K562 (cell line): ENCODE data around the gene GFI1B. TPM values are rescaled to one million over a fixed set of nuclear protein-coding genes. Genes with fewer than 3 reads are reported as not detected.
A peak's percentile ranks its signal among the peaks of the same experiment; 100 is the strongest.

ENCODE experiments used
- ATAC-seq: fragments of 200-7000 bp; cut with Tn5 transposase; 3 replicates; pipeline ENCODE4 v1.9.1; 2020; ENCODE audit warnings: moderate library complexity
- BruUV-seq: library from RNA; stranded (reverse); fragments of 400-500 nt; replicated peaks from 2 replicates; lab custom pipeline; 2021; lab: Mats Ljungman, UMichigan
- CTCF ChIA-PET: fragments of 300-600 bp; formaldehyde crosslinking; extraction: SDS; loops from one replicate; lab custom pipeline; 2021; ENCODE audit warnings: low intra/inter-chr PET ratio; lab: Yijun Ruan, JAX
- POLR2A ChIA-PET: fragments of 300-600, 350-650 bp; sonication (Branson Sonifier 250); formaldehyde crosslinking; extraction: SDS; loops from one replicate; lab custom pipeline; 2021; ENCODE audit warnings: antibody characterized with exemption, inconsistent platforms; lab: Yijun Ruan, JAX
- DNase-seq, 4 experiments: peaks; one replicate each; pipeline versions ENCODE4 v3.0.0 to v3.0.0-alpha.2; 2011 to 2018; ENCODE audit warnings: low spot score in 3 of 4, mixed read lengths in 3 of 4; ENCODE audit errors: extremely low read depth in 1 of 4
- FAIRE-seq: peaks from 2 replicates; lab custom pipeline; 2011; peaks lifted over from hg19 to GRCh38; lab: Jason Lieb, UNC
- H2AFZ ChIP-seq: 2 replicates; pipeline ENCODE4 v1.6.0; 2011; ENCODE audit warnings: low read depth, low read length, control low read depth, inconsistent platforms
- H3K27ac ChIP-seq: fragments of 200-600 bp; 3 replicates; pipeline ENCODE4 v1.8.0; 2011; ENCODE audit warnings: low read depth, mild to moderate bottlenecking, control low read depth, inconsistent platforms, low read length, moderate library complexity, mixed read lengths; ENCODE audit errors: extremely low read depth
- H3K27me3 ChIP-seq, 2 experiments: fragments of 300-600 bp in 1 of 2; 2 replicates in 1 of 2; 3 replicates in 1 of 2; pipeline versions ENCODE4 v1.6.0 to v1.8.0; 2011; ENCODE audit warnings: inconsistent platforms in 2 of 2, low read length in 2 of 2, mild to moderate bottlenecking in 1 of 2, mixed read lengths in 1 of 2, moderate library complexity in 1 of 2; ENCODE audit not compliant: control insufficient read depth in 2 of 2, insufficient read depth in 2 of 2
- H3K36me3 ChIP-seq: fragments of 300-600 bp; 3 replicates; pipeline ENCODE4 v1.8.0; 2011; ENCODE audit warnings: mild to moderate bottlenecking, low read length, inconsistent platforms; ENCODE audit not compliant: control insufficient read depth, insufficient read depth
- H3K4me1 ChIP-seq, 2 experiments: fragments of 200-600 bp in 1 of 2; replicated peaks in 1 of 2; 2 replicates in 1 of 2; 3 replicates in 1 of 2; pipeline versions ENCODE4 v1.5.1 to v1.8.0; 2011; ENCODE audit warnings: inconsistent platforms in 2 of 2, low read length in 2 of 2, mild to moderate bottlenecking in 1 of 2, mixed read lengths in 1 of 2, moderate library complexity in 1 of 2; ENCODE audit not compliant: control insufficient read depth in 2 of 2, insufficient read depth in 2 of 2
- H3K4me2 ChIP-seq: 2 replicates; pipeline ENCODE4 v1.6.1; 2011; ENCODE audit warnings: low read length, control low read depth, inconsistent platforms, mixed read lengths; ENCODE audit not compliant: insufficient read depth
- H3K4me3 ChIP-seq: fragments of 200-600 bp; sonication (generic), shearing (Covaris generic); 2 replicates; pipeline ENCODE4 v1.5.1; 2016; ENCODE audit warnings: control low read depth, inconsistent platforms
- H3K79me2 ChIP-seq: fragments of 200-600 bp; 3 replicates; pipeline ENCODE4 v1.8.0; 2011; ENCODE audit warnings: low read length, inconsistent platforms; ENCODE audit not compliant: control insufficient read depth, insufficient read depth
- H3K9ac ChIP-seq, 2 experiments: 2 replicates each; pipeline versions ENCODE4 v1.6.0 to v1.6.1; 2011; ENCODE audit warnings: low read depth in 2 of 2, low read length in 2 of 2, control low read depth in 1 of 2, inconsistent platforms in 1 of 2, mild to moderate bottlenecking in 1 of 2, mixed read lengths in 1 of 2; ENCODE audit not compliant: insufficient read depth in 1 of 2
- H3K9me1 ChIP-seq: one replicate; pipeline ENCODE4 v1.6.0; 2011; ENCODE audit warnings: inconsistent platforms, mild to moderate bottlenecking, low read length, moderate library complexity; ENCODE audit not compliant: control insufficient read depth, insufficient read depth
- H3K9me3 ChIP-seq: replicated peaks from 2 replicates; pipeline ENCODE4 v1.5.1; 2011; ENCODE audit warnings: low read depth, low read length, inconsistent platforms; ENCODE audit not compliant: control insufficient read depth, insufficient read depth
- H4K20me1 ChIP-seq: replicated peaks from 2 replicates; pipeline ENCODE4 v1.6.1; 2011; ENCODE audit warnings: low read length, inconsistent platforms, mixed read lengths; ENCODE audit not compliant: control insufficient read depth, insufficient read depth
- ADNP ChIP-seq: fragments of 200-800 bp; sonication (Bioruptor generic); IDR thresholded peaks from 2 replicates; pipeline ENCODE4 v1.6.1; 2016; ENCODE audit warnings: missing genetic modification characterization, missing compliant biosample characterization
- HMG20A ChIP-seq: fragments of 450-650 bp; formaldehyde crosslinking; conservative IDR thresholded peaks from 2 replicates; pipeline ENCODE4 v1.4.0; 2020; ENCODE audit warnings: mild to moderate bottlenecking, mixed read lengths
- RBM25 ChIP-seq: fragments of 200-400 bp; formaldehyde crosslinking; IDR thresholded peaks from 2 replicates; pipeline ENCODE4 v1.6.1; 2018; ENCODE audit warnings: low read length, low read depth, moderate library complexity; ENCODE audit not compliant: severe bottlenecking
- ZNF121 ChIP-seq: sonication (generic); formaldehyde crosslinking; conservative IDR thresholded peaks from 2 replicates; pipeline ENCODE4 v1.8.0; 2022; ENCODE audit warnings: missing genetic modification reagents
- WGBS: fragments of 100-300 bp; shearing (Covaris generic); methylation state at CpG from one replicate; pipeline ENCODE4 v1.1.6; 2016; ENCODE audit warnings: low coverage, mixed read lengths; ENCODE audit not compliant: insufficient coverage; ENCODE audit errors: missing lambda C conversion rate; 5-methylcytosine and 5-hydroxymethylcytosine counted together
- in situ Hi-C: fragments of 300-500 bp; cut with MboI; formaldehyde crosslinking; loops from 4 replicates; pipeline ENCODE4 v1.15.0; 2018; ENCODE audit warnings: inconsistent platforms, mixed read lengths
- intact Hi-C: fragments of 100-400 bp; cut with micrococcal nuclease; formaldehyde crosslinking; loops from 2 replicates; pipeline ENCODE4 v1.14.2; 2022
- polyA plus RNA-seq, 8 experiments: library from polyadenylated mRNA; depleted of rRNA in 4 of 8; stranded (reverse) in 5 of 8; unstranded in 3 of 8; fragments of >200 nt; fragmentation: Nextera tagmentation in 2 of 8; fragmentation: Illumina TruSeq in 1 of 8; extraction: Ambion mirVana in 2 of 8; extraction: Trizol in 1 of 8; gene quantifications; 2 replicates each; pipeline versions ENCODE4 v1.2.1 to v1.2.3, GENCODE V29; 2011 to 2014; ENCODE audit warnings: inconsistent platforms in 1 of 8, missing spikeins in 1 of 8
- total RNA-seq, 7 experiments: library from RNA; depleted of rRNA in 6 of 7; stranded (reverse); fragments of >200 nt in 6 of 7; fragmentation: Illumina TruSeq in 2 of 7; extraction: Trizol in 2 of 7; gene quantifications; 2 replicates each; pipeline versions ENCODE4 v1.2.1 to v1.2.3, GENCODE V29; 2011 to 2021; ENCODE audit warnings: low replicate concordance in 1 of 7
- TF ChIP-seq, protein P1 (sequence below): sonication (generic); formaldehyde crosslinking; IDR thresholded peaks from 2 replicates; pipeline ENCODE4 v1.8.0; 2023; ENCODE audit warnings: missing genetic modification reagents, mild to moderate bottlenecking, borderline replicate concordance
- TF ChIP-seq, protein P2 (sequence below), 2 experiments: fragments of 450-650 bp in 1 of 2; IDR thresholded peaks; 2 replicates each; pipeline ENCODE4 v1.6.1; 2011 to 2017; ENCODE audit warnings: low read depth in 2 of 2, antibody characterized with exemption in 1 of 2, borderline replicate concordance in 1 of 2, low read length in 1 of 2, mild to moderate bottlenecking in 1 of 2, mixed read lengths in 1 of 2; ENCODE audit not compliant: control insufficient read depth in 1 of 2

The GFI1B gene
- total and polyA plus RNA-seq, 9 of the 15 experiments (the other 6 are each of a cell fraction or from before 2014, with no cell fraction given), result 8.0 to 75.7 (median 34.5) TPM

DNA sequence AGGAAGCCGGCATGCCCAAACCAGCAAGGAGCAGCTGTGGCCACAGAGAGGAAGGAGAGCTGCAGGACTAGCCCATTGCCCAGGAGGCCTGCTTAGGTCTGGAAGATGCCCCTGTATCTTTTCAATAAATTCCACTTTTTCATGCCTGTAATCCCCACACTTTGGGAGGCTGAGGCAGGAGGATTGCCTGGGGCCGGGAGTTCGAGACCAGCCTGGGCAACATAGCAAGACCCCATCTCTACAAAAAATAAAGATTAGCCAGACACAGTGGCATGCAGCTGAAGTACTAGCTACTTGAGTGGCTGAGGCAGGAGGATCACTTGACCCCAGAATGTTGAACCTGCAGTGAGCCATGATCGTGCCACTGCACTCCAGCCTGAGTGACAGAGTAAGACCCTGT is 28.8 kb upstream of the GFI1B start:
- TF ChIP-seq RBM25 (peak; percentile 6), ZNF121 (CRISPR knock-in tag) (peak; percentile 82), HMG20A (no peak)
- Histone ChIP-seq H3K27ac (no peak overlapping the region), H3K4me2 (no peak overlapping the region), H3K9me1 (no peaks in the 10 kb centered on the region), H3K9ac (no peak overlapping the region), H2AFZ (no peak overlapping the region; the same call in 1 of the 2 replicates), H3K79me2 (no peaks in the 10 kb centered on the region), H3K36me3 (no peaks in the 10 kb centered on the region), H3K4me1 (peaks cover 11% of the 10 kb centered on the region in 2 experiments; a peak in 3 of 5 replicates), H3K9me3 (no peaks in the 10 kb centered on the region; the same call in 1 of the 2 replicates), H3K4me3 (no peak overlapping the region), H4K20me1 (no peaks in the 10 kb centered on the region), H3K27me3 (no peaks in the 10 kb centered on the region)
- 69% methylated on average over 4 of the region's 4 CpGs for WGBS
- in situ Hi-C loops (no loop called here), intact Hi-C loops (no loop called here)
- CTCF ChIA-PET, result no interaction called here
- DNase-seq (no peak), ATAC-seq (no peak), FAIRE-seq (no peak)
- POLR2A ChIA-PET, result no interaction called here
- no TSS peak for BruUV-seq

DNA sequence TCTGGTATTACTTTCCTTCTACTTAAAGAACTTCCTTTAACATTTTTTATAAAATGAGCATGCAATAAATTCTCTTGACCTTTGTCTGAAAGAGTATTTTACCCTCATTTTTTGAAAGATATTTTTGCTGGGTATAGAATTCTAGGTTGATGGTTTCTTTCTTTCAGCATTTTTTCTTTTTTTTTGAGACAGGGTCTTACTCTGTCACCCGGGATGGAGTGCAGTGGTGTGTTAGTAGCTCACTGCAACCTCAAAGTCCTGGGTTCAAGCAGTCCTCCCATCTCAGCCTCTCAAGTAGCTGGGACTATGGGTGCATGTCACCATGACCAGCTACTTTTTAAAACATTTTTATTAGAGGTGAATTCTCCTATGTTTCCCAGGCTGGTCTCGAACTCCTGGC is 23.4 kb upstream of the GFI1B start:
- H3K36me3 ChIP-seq, result no peaks in the 10 kb centered on the region
- H2AFZ ChIP-seq, result no peak overlapping the region
- no peak for FAIRE-seq
- no peak for ATAC-seq
- H3K9me3 ChIP-seq, result peaks cover 16% of the 10 kb centered on the region
- no peak overlapping the region for H3K27ac ChIP-seq
- no peak overlapping the region for H3K4me2 ChIP-seq
- no peaks in the 10 kb centered on the region; a peak in 1 of 5 replicates for H3K4me1 ChIP-seq
- H3K4me3 ChIP-seq, result no peak overlapping the region
- no peaks in the 10 kb centered on the region for H3K9me1 ChIP-seq
- no peaks in the 10 kb centered on the region for H3K27me3 ChIP-seq
- no TSS peak for BruUV-seq
- WGBS, result 0% methylated on average over 1 of the region's 2 CpGs
- no peak for DNase-seq
- intact Hi-C loops, result no loop called here
- no peak overlapping the region for H3K9ac ChIP-seq
- no peaks in the 10 kb centered on the region for H4K20me1 ChIP-seq
- POLR2A ChIA-PET, result no interaction called here
- CTCF ChIA-PET, result interaction anchor here (0.6 kb wide), 1 partner anchor 350 kb away, joined by 3 read pairs; no protein-coding TSS in a partner anchor
- in situ Hi-C loops, result no loop called here
- no peaks in the 10 kb centered on the region for H3K79me2 ChIP-seq
- TF ChIP-seq, protein P1, sequence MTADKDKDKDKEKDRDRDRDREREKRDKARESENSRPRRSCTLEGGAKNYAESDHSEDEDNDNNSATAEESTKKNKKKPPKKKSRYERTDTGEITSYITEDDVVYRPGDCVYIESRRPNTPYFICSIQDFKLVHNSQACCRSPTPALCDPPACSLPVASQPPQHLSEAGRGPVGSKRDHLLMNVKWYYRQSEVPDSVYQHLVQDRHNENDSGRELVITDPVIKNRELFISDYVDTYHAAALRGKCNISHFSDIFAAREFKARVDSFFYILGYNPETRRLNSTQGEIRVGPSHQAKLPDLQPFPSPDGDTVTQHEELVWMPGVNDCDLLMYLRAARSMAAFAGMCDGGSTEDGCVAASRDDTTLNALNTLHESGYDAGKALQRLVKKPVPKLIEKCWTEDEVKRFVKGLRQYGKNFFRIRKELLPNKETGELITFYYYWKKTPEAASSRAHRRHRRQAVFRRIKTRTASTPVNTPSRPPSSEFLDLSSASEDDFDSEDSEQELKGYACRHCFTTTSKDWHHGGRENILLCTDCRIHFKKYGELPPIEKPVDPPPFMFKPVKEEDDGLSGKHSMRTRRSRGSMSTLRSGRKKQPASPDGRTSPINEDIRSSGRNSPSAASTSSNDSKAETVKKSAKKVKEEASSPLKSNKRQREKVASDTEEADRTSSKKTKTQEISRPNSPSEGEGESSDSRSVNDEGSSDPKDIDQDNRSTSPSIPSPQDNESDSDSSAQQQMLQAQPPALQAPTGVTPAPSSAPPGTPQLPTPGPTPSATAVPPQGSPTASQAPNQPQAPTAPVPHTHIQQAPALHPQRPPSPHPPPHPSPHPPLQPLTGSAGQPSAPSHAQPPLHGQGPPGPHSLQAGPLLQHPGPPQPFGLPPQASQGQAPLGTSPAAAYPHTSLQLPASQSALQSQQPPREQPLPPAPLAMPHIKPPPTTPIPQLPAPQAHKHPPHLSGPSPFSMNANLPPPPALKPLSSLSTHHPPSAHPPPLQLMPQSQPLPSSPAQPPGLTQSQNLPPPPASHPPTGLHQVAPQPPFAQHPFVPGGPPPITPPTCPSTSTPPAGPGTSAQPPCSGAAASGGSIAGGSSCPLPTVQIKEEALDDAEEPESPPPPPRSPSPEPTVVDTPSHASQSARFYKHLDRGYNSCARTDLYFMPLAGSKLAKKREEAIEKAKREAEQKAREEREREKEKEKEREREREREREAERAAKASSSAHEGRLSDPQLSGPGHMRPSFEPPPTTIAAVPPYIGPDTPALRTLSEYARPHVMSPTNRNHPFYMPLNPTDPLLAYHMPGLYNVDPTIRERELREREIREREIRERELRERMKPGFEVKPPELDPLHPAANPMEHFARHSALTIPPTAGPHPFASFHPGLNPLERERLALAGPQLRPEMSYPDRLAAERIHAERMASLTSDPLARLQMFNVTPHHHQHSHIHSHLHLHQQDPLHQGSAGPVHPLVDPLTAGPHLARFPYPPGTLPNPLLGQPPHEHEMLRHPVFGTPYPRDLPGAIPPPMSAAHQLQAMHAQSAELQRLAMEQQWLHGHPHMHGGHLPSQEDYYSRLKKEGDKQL (CRISPR knock-in tag), result no peak
- TF ChIP-seq ADNP (tag), result no peak
- TF ChIP-seq, protein P2, sequence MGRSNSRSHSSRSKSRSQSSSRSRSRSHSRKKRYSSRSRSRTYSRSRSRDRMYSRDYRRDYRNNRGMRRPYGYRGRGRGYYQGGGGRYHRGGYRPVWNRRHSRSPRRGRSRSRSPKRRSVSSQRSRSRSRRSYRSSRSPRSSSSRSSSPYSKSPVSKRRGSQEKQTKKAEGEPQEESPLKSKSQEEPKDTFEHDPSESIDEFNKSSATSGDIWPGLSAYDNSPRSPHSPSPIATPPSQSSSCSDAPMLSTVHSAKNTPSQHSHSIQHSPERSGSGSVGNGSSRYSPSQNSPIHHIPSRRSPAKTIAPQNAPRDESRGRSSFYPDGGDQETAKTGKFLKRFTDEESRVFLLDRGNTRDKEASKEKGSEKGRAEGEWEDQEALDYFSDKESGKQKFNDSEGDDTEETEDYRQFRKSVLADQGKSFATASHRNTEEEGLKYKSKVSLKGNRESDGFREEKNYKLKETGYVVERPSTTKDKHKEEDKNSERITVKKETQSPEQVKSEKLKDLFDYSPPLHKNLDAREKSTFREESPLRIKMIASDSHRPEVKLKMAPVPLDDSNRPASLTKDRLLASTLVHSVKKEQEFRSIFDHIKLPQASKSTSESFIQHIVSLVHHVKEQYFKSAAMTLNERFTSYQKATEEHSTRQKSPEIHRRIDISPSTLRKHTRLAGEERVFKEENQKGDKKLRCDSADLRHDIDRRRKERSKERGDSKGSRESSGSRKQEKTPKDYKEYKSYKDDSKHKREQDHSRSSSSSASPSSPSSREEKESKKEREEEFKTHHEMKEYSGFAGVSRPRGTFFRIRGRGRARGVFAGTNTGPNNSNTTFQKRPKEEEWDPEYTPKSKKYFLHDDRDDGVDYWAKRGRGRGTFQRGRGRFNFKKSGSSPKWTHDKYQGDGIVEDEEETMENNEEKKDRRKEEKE (IDR thresholded peaks at IDR 0.05; ENCODE audit: borderline replicate concordance in 1 of 2, control insufficient read depth in 1 of 2, low read depth in 2 of 2, low read length in 1 of 2), result no peak
